ENCODE measurements around the gene SRA1.
"Not testable (repeated sequence)": the region's sequence is repeated elsewhere in the genome, so short reads cannot be mapped to it uniquely, and the experiment has no call there.

The SRA1 gene

GRCh38 chr5:140557136-140557805 lies at the start of gene SRA1:
TSS of gene SRA1 (minus strand) at chr5:140557473. CDS start at chr5:140557452, 21 bp downstream.
- DNase-seq: peak; percentile 97

DNA sequence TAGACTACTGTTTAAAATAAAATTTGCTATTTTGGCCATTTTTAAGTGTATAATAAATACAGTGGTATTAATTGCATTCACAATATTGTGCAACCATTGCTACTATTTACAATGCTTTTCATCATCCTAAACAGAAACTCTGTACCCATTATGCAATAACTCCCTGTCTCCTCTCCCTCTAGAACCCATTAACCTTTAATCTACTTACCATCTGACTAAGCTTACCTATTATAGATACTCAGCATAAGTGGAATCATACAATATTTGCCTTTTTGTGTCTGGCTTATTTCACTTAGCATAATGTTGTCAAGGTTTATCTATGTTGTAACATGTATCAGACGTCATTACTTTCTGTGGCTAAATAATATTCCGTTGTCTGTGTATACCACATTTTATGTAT lies 49.8 kb upstream of the SRA1 start:
- DNase-seq: no peak

DNA sequence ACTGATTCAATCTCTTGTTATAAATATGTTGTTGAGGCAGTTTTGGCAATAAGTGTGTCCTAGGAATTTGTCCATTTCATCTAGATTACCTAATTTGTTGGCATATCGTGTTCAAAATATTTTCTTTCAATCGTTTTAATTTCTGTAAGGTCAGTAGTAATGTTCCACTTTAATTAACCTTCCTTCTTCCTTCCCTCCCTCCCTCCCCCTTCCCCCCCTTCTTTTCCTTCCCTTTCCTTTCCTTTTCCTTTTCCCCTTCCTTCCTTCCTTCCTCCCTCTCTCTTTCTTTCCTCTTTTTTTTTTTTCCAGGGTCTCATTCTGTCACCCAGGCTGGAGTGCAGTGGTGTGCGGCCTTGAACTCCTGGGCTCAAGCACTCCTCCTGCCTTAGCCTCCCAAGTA lies 48.6 kb upstream of the SRA1 start:
- no peak for DNase-seq

- DNase-seq: no peak
Observed at GRCh38 chr5:140603734-140604133, 46.5 kb upstream of the SRA1 start.

DNA sequence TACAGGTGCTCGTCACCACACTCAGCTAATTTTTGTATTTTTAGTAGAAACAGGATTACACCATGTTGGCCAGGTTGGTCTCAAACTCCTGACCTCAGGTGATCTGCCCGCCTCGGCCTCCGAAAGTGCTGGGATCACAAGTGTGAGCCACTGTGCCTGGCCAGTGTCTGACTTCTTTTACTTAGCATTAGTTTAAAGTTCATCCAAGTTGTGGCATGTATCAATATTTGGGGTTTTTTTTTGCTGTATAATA lies 46.1 kb upstream of the SRA1 start:
- not testable (repeated sequence) for DNase-seq

DNA sequence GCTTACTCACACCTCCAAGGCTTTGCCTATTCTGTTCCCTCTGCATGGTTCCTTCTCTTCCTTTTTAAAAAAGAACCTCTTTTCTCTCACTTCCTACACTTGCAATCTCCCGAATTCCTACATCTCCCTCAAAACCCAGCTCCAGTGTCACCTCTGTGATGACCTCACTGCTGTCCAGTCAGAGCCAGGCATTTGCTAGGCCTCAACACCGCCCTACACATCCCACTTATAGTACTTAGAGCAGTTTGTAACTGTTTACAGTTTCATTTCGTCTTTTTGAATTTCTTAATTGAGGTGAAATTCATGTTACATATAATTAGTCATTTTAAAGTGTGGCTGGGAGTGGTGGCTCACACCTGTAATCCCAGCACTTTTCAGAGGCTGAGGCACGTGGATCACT lies 44.9 kb upstream of the SRA1 start:
- no peak for DNase-seq

- no peak for DNase-seq
Observed at GRCh38 chr5:140600096-140600495, 42.8 kb upstream of the SRA1 start.

GRCh38 chr5:140598836-140599235 lies 41.6 kb upstream of the SRA1 start:
- no peak for DNase-seq

DNA sequence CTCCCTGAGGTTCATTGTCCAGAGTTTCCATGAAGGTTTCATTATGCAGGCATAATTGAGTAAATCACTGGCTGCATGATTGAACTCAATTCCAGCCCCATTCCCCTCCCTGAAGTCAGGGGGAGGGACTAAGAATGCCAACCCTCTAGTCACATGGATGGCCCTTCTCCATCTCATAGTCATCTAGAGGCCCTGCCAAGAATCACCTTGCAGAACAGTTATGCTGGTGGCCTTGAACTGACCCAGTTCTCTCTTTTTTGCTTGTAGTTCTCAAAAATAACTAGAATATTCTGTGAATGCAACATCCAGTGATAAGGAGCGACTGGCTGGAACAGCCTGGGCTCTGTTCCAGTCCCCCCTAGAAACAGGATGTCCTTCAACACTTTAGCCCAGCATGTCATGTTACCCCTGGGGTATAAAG lies 39.1 kb upstream of the SRA1 start:
- DNase-seq: no peak

DNA sequence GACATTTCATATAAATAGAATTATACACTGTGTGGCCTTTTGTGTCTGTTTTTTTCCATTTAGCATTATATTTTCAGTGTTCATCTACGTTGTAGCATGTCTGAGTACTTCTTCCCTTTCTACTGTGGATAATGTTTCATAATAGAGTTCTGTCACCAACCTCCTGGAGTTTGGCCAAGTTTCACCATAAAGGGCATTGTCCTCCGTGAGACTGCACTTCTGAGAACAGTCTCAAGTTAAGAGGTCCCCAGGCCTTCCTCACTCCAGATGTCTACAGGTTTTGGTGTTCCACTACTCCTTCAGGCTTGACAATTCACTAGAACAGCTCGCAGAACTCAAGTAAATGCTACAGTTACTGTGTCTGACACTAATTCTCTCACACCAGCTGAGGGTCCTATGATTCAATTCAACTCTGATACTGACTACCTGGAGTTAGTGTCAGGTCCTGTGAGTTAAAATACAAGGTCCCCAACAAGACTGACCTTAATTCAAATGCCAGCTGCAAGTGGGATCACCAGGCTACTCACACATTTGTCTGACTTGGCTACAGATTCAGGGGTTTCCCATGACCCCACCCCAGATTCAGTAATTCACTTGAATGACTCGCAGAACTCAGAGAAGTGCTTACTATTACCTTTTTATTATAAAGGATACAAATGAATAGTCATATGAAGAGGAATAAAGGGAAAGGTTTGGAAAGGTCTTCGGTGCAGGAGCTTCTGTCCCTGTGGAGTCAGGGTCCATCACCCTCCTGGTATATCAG lies 38.4 kb upstream of the SRA1 start:
- peak; percentile 44 for DNase-seq

DNA sequence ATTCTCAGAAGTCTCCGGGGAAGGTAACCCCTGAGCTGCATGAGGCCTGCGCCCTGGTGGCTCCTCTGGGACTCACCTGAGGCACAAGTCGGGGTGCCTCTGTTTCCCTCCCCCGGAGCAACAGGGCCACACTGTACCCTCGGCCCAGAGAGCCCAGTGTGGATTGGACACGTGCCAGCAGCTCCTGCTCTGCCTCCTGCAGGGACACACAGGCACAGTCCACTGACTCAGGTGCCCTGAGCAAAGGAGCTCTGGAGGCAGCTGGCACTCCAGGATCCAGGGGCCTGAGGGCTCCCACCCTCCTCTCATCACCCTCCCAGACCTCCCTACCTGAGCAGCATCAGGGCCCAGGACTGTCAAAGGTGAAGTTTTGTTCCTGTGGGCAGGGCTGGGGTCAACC lies 36.9 kb upstream of the SRA1 start:
- DNase-seq: no peak

- not testable (repeated sequence) for DNase-seq
Observed at GRCh38 chr5:140593070-140593469, 35.8 kb upstream of the SRA1 start.

GRCh38 chr5:140591747-140592372 lies 34.6 kb upstream of the SRA1 start:
- no peak for DNase-seq

DNA sequence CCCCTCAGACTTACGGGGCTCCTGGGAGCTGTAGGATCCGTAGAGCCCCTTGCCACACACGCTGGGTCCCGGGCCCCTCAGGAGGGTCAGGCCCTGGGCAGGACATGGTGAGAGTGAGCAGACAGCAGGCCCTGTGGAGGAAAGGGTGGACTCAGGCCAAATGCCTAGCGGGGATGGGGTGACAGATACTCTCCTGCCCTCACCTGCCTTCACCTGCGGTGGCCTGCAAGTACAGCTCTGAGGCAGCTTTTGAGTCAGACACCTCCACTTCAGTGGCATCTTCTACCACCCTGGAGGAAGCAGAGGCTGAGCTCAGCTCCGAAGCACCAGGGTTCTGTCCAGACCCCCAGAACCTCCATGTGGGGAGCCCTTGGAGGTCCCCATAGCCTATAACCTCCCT lies 33.6 kb upstream of the SRA1 start:
- no peak for DNase-seq

GRCh38 chr5:140588311-140589070 lies 31.2 kb upstream of the SRA1 start:
- DNase-seq: no peak

DNA sequence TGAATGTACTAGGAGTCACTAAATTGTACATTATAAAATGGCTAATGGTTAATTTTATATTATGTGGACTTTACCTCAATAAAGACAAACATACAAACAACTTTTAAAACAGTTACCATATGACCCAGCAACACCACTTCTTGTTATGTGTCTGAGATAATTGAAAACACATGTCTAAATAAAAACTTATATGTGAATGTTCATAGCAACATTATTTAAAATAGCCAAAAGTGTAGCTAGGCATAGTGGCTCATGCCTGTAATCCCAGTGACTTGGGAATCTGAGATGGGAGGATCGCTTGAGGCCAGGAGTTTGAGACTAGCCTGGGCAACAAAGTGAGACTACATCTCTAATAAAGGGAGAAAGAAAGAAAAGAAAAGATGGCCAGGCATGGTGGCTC lies 30.2 kb upstream of the SRA1 start:
- no peak for DNase-seq

DNA sequence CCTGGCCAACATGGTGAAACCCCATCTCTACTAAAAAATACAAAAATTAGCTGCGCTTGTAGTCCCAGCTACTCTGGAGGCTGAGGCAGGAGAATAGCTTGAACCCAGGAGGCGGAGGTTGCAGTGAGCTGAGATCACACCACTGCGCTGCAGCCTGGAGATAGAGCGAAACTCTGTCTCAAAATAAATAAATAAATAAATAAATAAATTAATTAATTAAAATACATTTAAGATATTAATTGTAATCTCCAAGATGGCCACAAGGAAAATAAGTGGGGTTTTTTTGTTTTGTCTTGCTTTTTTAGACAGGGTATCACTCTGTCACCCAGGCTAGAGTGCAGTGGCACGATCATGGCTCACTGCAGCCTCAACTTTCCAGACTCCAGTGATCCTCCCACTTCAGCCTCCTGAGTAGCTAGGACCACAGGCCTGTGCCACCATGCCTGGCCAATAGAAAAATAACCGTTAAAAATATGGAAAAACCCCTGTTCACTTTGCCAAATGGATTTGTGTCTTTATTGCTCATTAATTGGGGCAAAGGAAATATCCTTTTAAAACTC lies 22.0 kb upstream of the SRA1 start:
- not testable (repeated sequence) for DNase-seq

- DNase-seq: no peak
Observed at GRCh38 chr5:140576776-140577201, 19.5 kb upstream of the SRA1 start.

DNA sequence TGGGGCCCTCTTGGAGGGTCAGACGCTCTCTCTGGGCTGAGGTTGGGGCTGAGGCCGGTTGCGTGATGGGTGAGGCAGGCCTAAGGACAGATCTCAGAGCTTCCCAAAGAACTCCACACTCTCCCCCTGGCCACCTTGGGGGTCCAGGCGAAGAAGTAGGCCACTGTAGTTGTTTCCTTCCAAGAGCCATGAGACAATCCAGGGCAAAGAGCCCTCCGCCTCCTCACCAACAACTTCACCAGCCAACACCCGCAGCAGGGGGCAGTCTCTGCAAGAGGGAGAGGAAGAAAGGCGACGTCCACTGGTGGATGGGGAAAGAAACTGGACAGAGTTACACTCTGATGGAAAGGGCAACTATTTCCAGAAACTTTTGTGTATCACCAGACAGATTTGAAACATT lies 18.0 kb upstream of the SRA1 start:
- no peak for DNase-seq

- DNase-seq: no peak
Observed at GRCh38 chr5:140574165-140574564, 16.9 kb upstream of the SRA1 start.

- DNase-seq: no peak
Observed at GRCh38 chr5:140573683-140574082, 16.4 kb upstream of the SRA1 start.

- no peak for DNase-seq
Observed at GRCh38 chr5:140571105-140571504, 13.8 kb upstream of the SRA1 start.

GRCh38 chr5:140570488-140570887 lies 13.2 kb upstream of the SRA1 start:
- no peak for DNase-seq

All from retina (tissue), 1 donor.